Motor neuron (in vitro differentiated cells): ENCODE data around the gene UBAC1. TPM values are rescaled to one million over a fixed set of nuclear protein-coding genes. Genes with fewer than 3 reads are reported as not detected.
"Not testable (repeated sequence)": the region's sequence is repeated elsewhere in the genome, so short reads cannot be mapped to it uniquely, and the experiment has no call there.

Experiments
- ATAC-seq, 8 experiments: fragments of 200-7000 bp; cut with Tn5 transposase; replicated peaks in 6 of 8; 2 replicates each; pipeline ENCODE4 v1.8.0; 2021; ENCODE audit warnings: mild to moderate bottlenecking in 8 of 8, moderate library complexity in 8 of 8
- H3K27ac ChIP-seq, 2 donors: fragments of 250-450 bp; sonication (Bioruptor Pico); 2 replicates each; pipeline ENCODE4 v1.9.0; 2021; ENCODE audit warnings: antibody characterized with exemption in 2 of 2, mild to moderate bottlenecking in 2 of 2, moderate library complexity in 1 of 2
- H3K4me1 ChIP-seq, 2 donors: fragments of 250-450 bp; sonication (Bioruptor Pico); replicated peaks in 1 of 2; 2 replicates each; pipeline ENCODE4 v1.6.1; 2021; ENCODE audit warnings: antibody characterized with exemption in 2 of 2, mild to moderate bottlenecking in 2 of 2, moderate library complexity in 1 of 2
- H3K4me3 ChIP-seq, 5 donors: fragments of 250-450 bp; sonication (Bioruptor Pico); 2 replicates each; pipeline ENCODE4 v1.9.0; 2021; ENCODE audit warnings: antibody characterized with exemption in 5 of 5, mild to moderate bottlenecking in 5 of 5, moderate library complexity in 4 of 5
- WGBS, 10 experiments: fragments of 450-650 bp; shearing (Covaris generic); methylation state at CpG; one replicate each; pipeline ENCODE4 v1.0.0; 2022; 5-methylcytosine and 5-hydroxymethylcytosine counted together
- in situ Hi-C, 9 experiments: fragments of 400-800 bp; cut with MboI; loops; one replicate each; pipeline ENCODE4 v1.15.0; 2021; ENCODE audit warnings: low sequenced_read_pairs in 9 of 9, low pct_unique_long_range_greater_than_20kb in 2 of 9; ENCODE audit not compliant: unreplicated experiment in 9 of 9
- total RNA-seq, 8 experiments: library from RNA; unstranded; fragments of 300-600 nt; gene quantifications; 2 replicates each; pipeline versions ENCODE4 v1.2.3 to v1.2.4, GENCODE V29; 2022

Gene UBAC1
- total RNA-seq, 8 experiments from 2014 or later = 23.2 to 41.9 (median 29.5) TPM

GRCh38 chr9:135961811-135962695 is 880 bp upstream of the UBAC1 start:
- ATAC-seq = no peak
- 21 to 80% (median 42%) methylated on average over 1 to 14 of the region's 15 CpGs for WGBS, 10 experiments
- no peak overlapping the region for H3K27ac ChIP-seq
- peak overlapping the region in 3 of 5 donors; percentile 17 to 76 (median 72) for H3K4me3 ChIP-seq
- in situ Hi-C loops = loop anchor here in 8 of 9 experiments (10.0 to 25.0 kb wide), 3 partner anchors 150 to 163 kb away; partner anchors contain the start of gene TMEM250 (in 5 of the 8)
- H3K4me1 ChIP-seq = peaks cover 18 to 19% of the 10 kb centered on the region in 2 donors

- peak in 5 of 8 experiments; percentile 19 to 38 (median 27) for ATAC-seq
- 0 to 3% (median 0%) methylated on average over 1 to 10 of the region's 74 CpGs; no CpG with 5 or more reads in 5 of the 10 experiments for WGBS, 10 experiments
- H3K27ac ChIP-seq = peak overlapping the region; percentile 15 to 48
- in situ Hi-C loops = loop anchor here in 8 of 9 experiments (10.0 to 25.0 kb wide), 3 partner anchors 152 to 164 kb away; partner anchors contain the start of gene TMEM250 (in 5 of the 8)
- peaks cover 18 to 19% of the 10 kb centered on the region in 2 donors for H3K4me1 ChIP-seq
- H3K4me3 ChIP-seq = peak overlapping the region; percentile 72 to 82 (median 73)
Observed at GRCh38 chr9:135960411-135961276, 529 bp downstream of the UBAC1 start.

- Histone ChIP-seq H3K4me3 (peak overlapping the region; percentile 72 to 82 (median 73)), H3K4me1 (peaks cover 18 to 19% of the 10 kb centered on the region in 2 donors), H3K27ac (no peak overlapping the region)
- in situ Hi-C loops = loop anchor here in 8 of 9 experiments (10.0 to 25.0 kb wide), 3 partner anchors 152 to 165 kb away; partner anchors contain the start of gene TMEM250 (in 5 of the 8)
- WGBS, 10 experiments = 0 to 60% (median 30%) methylated on average over 1 to 3 of the region's 9 CpGs; no CpG with 5 or more reads in 6 of the 10 experiments
- ATAC-seq = no peak
Observed at GRCh38 chr9:135959814-135960213, 1.4 kb downstream of the UBAC1 start.

DNA sequence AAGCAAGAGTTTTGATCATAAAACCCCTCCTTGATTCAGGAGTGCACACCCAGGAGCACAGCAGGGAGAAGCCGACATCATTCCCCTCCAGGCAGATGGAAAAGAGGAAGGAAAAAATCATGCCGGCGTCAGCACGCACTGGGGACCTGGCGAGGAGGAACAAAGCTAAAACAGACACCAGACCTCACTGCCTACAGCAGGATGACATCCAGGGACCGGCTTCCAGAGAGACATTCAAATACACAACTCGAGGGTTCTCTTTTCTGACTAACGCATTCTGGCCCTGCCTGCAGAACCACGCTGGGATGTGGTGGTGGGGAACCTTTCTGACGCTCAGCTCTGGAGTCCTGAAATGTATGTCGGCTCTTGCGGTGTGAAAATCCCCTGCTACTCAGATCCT is 2.7 kb downstream of the UBAC1 start:
- no peak overlapping the region for H3K27ac ChIP-seq
- ATAC-seq = no peak
- H3K4me3 ChIP-seq = no peak overlapping the region
- in situ Hi-C loops = loop anchor here in 3 of 9 experiments (25.0 kb wide), 1 partner anchor 154 kb away; the partner anchor contains the start of gene TMEM250 (in 3 of the 3)
- H3K4me1 ChIP-seq = peaks cover 18 to 19% of the 10 kb centered on the region in 2 donors
- WGBS, 10 experiments = 67 to 100% (median 98%) methylated on average over 1 to 11 of the region's 12 CpGs

DNA sequence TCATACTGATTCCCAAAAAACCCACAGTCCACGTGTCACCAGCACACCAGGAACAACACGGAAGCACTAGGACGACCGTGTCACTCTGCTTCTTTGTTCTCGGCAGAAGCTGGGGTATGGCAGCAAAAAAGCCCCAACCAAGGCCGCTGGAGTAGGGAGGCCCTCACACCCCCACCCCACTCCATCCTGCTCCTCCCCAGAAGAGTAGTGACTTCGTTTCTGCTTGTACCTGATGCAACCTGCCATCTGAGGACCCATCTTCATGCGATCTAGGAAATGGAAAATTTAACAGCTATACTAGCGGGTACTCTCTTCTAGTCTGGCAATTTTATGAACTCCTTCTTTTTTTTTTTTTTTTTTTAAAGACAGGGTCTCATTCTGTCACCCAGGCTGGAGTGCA is 3.7 kb downstream of the UBAC1 start:
- H3K4me1 ChIP-seq = peaks cover 17% of the 10 kb centered on the region in 2 donors
- H3K4me3 ChIP-seq = no peak overlapping the region
- in situ Hi-C loops = loop anchor here in 3 of 9 experiments (25.0 kb wide), 1 partner anchor 155 kb away; the partner anchor contains the start of gene TMEM250 (in 3 of the 3)
- 69 to 100% (median 77%) methylated on average over 1 to 5 of the region's 9 CpGs; no CpG with 5 or more reads in 4 of the 10 experiments for WGBS, 10 experiments
- ATAC-seq = no peak
- no peak overlapping the region for H3K27ac ChIP-seq

- no peak for ATAC-seq
- Histone ChIP-seq H3K4me3 (no peak overlapping the region), H3K27ac (no peak overlapping the region), H3K4me1 (peaks cover 10 to 11% of the 10 kb centered on the region in 2 donors)
- in situ Hi-C loops = loop anchor here in 3 of 9 experiments (25.0 kb wide), 1 partner anchor 156 kb away; the partner anchor contains the start of gene TMEM250 (in 3 of the 3)
- 87 to 100% (median 95%) methylated on average over 1 to 6 of the region's 8 CpGs; no CpG with 5 or more reads in 6 of the 10 experiments for WGBS, 10 experiments
Observed at GRCh38 chr9:135956802-135957174, 4.4 kb downstream of the UBAC1 start.

DNA sequence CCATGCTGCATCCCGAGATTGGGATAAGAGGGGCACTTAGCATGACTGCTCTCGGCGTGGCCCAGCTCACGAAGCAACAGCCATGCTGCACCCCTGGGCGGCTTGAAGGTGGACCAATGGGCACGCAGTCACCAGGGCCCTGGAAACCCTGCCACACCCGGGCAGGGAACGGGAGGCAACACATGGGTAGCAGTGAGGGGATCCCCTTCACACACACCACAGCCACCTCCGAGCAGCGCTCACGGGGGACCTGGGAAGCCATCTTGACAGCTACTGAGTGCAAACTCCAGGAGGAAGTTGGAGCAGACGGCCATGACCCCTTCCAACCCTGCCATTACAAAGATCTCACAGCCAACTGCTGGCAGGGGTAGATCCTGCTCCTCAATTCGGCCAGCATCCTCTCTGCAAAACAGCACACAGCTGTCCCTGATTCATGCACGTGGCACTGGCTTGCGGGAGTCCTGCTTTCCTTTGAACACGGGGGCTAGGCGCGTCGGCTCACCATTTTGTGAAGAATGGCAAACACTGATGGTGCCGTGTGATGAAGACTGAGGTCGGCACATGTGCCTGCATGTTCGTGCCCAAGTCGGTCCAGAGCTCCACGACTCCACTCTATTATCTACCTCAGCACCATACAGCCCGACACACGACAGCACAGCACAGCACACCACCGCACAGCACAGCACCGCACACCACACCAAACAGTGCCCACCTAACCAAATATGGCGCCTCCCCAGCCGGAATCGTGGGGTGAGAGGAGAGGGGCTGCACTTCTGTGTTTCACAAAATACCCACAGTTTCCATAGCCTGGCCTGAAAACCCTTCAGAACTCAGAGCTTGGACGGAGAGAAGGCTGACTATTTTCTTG is 5.0 kb downstream of the UBAC1 start:
- in situ Hi-C loops = loop anchor here in 3 of 9 experiments (25.0 kb wide), 1 partner anchor 156 kb away; the partner anchor contains the start of gene TMEM250 (in 3 of the 3)
- ATAC-seq = no peak
- peaks cover 8 to 9% of the 10 kb centered on the region in 2 donors for H3K4me1 ChIP-seq
- no peak overlapping the region for H3K27ac ChIP-seq
- H3K4me3 ChIP-seq = no peak overlapping the region
- WGBS, 10 experiments = 82 to 100% (median 91%) methylated on average over 1 to 16 of the region's 32 CpGs; no CpG with 5 or more reads in 3 of the 10 experiments

DNA sequence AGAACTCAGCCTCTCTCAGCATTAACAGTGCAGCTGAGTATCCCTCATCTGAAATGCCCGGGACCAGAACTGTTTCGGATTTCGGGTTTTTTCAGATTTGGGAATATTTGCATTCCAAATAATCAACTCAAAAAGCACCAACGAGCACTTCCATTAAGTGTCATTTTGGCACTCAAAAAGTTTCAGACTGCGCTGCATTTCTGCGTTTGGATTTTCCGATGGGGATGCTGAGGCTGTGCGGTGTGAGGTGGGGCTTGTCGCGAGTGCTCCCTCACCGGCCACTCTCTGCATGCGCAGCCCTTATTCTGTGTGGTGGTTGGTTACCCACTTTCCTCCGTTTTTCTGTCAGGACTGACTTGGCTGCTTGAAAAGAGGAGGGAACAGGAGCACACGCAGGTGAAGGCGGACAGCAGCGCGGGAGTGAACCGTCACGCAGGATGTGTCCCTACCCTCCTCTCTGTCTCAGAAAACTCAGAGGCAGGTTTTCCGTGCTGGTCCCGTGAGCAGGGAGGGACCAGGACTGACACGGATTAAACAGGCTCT is 8.4 kb downstream of the UBAC1 start:
- Histone ChIP-seq H3K27ac (no peak overlapping the region), H3K4me3 (no peak overlapping the region), H3K4me1 (no peaks in the 10 kb centered on the region)
- WGBS, 10 experiments = 81 to 100% (median 95%) methylated on average over 1 to 12 of the region's 22 CpGs
- in situ Hi-C loops = loop anchor here in 3 of 9 experiments (25.0 kb wide), 1 partner anchor 160 kb away; the partner anchor contains the start of gene TMEM250 (in 3 of the 3)
- no peak for ATAC-seq

- Histone ChIP-seq H3K4me3 (no peak overlapping the region), H3K4me1 (no peaks in the 10 kb centered on the region), H3K27ac (no peak overlapping the region)
- ATAC-seq = peak in 3 of 8 experiments; percentile 51 to 97 (median 94)
- in situ Hi-C loops = loop anchor here in 3 of 9 experiments (25.0 kb wide), 1 partner anchor 160 kb away; the partner anchor contains the start of gene TMEM250 (in 3 of the 3)
- 40 to 100% (median 88%) methylated on average over 1 to 11 of the region's 18 CpGs; no CpG with 5 or more reads in 2 of the 10 experiments for WGBS, 10 experiments
Observed at GRCh38 chr9:135951889-135952663, 9.1 kb downstream of the UBAC1 start.

- not testable (repeated sequence) for H3K27ac ChIP-seq, ATAC-seq, H3K4me3 ChIP-seq, H3K4me1 ChIP-seq
- 83 to 100% (median 96%) methylated on average over 1 to 8 of the region's 8 CpGs for WGBS, 10 experiments
- in situ Hi-C loops = loop anchor here in 3 of 9 experiments (25.0 kb wide), 1 partner anchor 161 kb away; the partner anchor contains the start of gene TMEM250 (in 3 of the 3)
Observed at GRCh38 chr9:135951310-135951709, 9.9 kb downstream of the UBAC1 start.
